Measurements from ENCODE around the gene OR6S1.

OR6S1 gene

DNA sequence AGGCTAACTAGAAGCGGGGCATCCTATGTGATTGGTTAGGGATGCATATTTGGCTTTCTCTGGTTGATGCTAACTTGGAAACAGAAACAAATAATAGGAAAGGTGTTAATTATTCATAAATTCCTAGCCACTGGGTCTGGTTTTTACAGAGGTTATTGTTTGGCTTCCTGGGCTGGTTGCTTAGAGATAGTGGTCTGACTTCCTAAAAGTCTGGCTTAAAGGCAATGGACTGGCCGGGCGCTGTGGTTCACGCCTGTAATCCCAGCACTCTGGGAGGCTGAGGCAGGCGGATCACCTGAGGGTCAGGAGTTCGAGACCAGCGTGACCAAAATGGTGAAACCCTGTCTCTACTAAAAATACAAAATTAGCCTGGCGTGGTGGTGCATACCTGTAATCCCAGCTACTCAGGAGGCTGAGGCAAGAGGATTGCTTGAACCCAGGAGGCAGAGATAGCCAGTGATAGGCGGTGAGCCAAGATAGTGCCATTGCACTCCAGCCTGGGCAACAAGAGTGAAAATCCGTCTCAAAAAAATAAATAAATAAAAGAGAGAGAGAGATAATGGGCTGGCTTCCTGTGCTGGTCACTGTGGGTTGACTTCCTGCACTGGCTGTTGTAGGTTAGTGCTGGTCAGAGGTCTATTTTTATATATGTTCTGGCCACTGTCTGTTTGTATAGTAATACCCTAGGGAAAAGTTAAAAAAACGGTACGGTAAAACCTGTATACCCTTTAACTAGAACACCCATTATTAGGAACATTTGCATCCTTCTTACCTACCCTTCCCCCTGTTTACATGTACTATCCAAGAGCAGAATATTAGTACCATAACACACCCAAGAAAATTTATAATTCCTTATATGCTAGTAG lies 24.1 kb downstream of the OR6S1 start:
- no peak overlapping the region for H2AFZ ChIP-seq (ENCODE audit: low read length, unreplicated experiment)
- no peak overlapping the region for H3K4me3 ChIP-seq (ENCODE audit: low read depth, low read length)
- H3K79me2 ChIP-seq (ENCODE audit: control insufficient read depth, insufficient read depth, low read length, unreplicated experiment) = no peaks in the 10 kb centered on the region
- H3K4me1 ChIP-seq (ENCODE audit: control insufficient read depth, insufficient read depth, low read length, unreplicated experiment) = peaks cover 8% of the 10 kb centered on the region
- no peaks in the 10 kb centered on the region for H3K27me3 ChIP-seq (ENCODE audit: insufficient read depth, low read length)
- no peak overlapping the region for H3K27ac ChIP-seq (ENCODE audit: low read depth, low read length)
- H3K36me3 ChIP-seq (ENCODE audit: insufficient read depth, low read length) = no peaks in the 10 kb centered on the region

- Histone ChIP-seq H3K27me3 (ENCODE audit: insufficient read depth, low read length) (no peaks in the 10 kb centered on the region; the same call in 1 of the 2 replicates), H3K27ac (ENCODE audit: low read depth, low read length) (no peak overlapping the region), H3K36me3 (ENCODE audit: insufficient read depth, low read length) (no peaks in the 10 kb centered on the region), H3K4me1 (ENCODE audit: control insufficient read depth, insufficient read depth, low read length, unreplicated experiment) (peaks cover 8% of the 10 kb centered on the region), H3K79me2 (ENCODE audit: control insufficient read depth, insufficient read depth, low read length, unreplicated experiment) (no peaks in the 10 kb centered on the region), H2AFZ (ENCODE audit: low read length, unreplicated experiment) (no peak overlapping the region), H3K4me3 (ENCODE audit: low read depth, low read length) (no peak overlapping the region)
Measured at GRCh38 chr14:20615996-20616395, 25.5 kb downstream of the OR6S1 start.

GRCh38 chr14:20614038-20614840 lies 27.3 kb downstream of the OR6S1 start:
- Histone ChIP-seq H3K4me3 (ENCODE audit: low read depth, low read length) (peak overlapping the region; percentile 80), H3K36me3 (ENCODE audit: insufficient read depth, low read length) (no peaks in the 10 kb centered on the region), H3K79me2 (ENCODE audit: control insufficient read depth, insufficient read depth, low read length, unreplicated experiment) (no peaks in the 10 kb centered on the region), H3K27ac (ENCODE audit: low read depth, low read length) (peak overlapping the region; percentile 68), H3K4me1 (ENCODE audit: control insufficient read depth, insufficient read depth, low read length, unreplicated experiment) (peaks cover 14% of the 10 kb centered on the region), H3K27me3 (ENCODE audit: insufficient read depth, low read length) (no peaks in the 10 kb centered on the region; the same call in 1 of the 2 replicates), H2AFZ (ENCODE audit: low read length, unreplicated experiment) (peak overlapping the region; percentile 94)

DNA sequence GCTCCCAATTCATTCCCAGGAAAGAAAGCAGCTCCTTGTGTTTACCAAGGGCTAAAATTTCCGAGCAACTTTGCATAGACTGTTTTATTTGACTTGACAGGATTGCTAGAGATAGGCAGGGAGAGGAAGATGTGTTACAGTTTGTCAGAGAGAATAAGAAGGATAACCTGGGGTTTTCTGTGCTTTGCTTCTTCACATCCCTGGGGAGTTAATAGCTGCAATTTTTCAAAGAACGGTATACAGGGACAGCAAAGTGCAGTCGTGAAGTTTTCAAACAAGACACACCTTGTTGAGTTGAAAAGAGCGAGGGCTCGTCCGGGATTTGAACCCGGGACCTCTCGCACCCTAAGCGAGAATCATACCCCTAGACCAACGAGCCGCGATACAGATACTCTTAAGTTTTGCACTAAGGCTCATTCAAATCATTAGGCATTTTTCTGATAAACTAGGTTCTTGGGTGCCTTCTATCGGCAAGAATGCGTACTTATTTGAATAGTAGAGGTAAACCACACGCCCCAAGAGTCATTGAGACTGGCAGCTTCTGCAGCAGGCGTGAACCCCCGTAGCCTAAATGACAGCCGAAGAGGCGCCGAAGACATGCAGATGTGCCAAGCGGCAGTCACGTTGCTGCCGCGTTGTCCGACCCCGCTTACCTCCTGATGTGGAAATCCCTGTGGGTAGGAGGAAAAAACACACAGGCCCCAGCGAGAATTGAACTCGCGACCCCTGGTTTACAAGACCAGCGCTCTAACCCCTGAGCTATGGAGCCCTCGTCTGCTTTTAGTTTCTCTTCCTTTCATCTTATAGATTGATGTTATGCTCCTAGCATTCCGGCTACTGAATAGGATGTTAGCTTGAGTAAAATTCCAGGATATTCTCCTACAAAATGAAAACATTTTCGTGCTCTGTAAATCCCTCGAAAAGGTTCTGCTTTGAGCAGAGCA lies 28.1 kb downstream of the OR6S1 start:
- Histone ChIP-seq H3K79me2 (ENCODE audit: control insufficient read depth, insufficient read depth, low read length, unreplicated experiment) (no peaks in the 10 kb centered on the region), H3K4me1 (ENCODE audit: control insufficient read depth, insufficient read depth, low read length, unreplicated experiment) (peaks cover 14% of the 10 kb centered on the region), H3K4me3 (ENCODE audit: low read depth, low read length) (peak overlapping the region; percentile 80), H3K27ac (ENCODE audit: low read depth, low read length) (peak overlapping the region; percentile 68), H3K36me3 (ENCODE audit: insufficient read depth, low read length) (no peaks in the 10 kb centered on the region), H2AFZ (ENCODE audit: low read length, unreplicated experiment) (peak overlapping the region; percentile 94), H3K27me3 (ENCODE audit: insufficient read depth, low read length) (no peaks in the 10 kb centered on the region; the same call in 1 of the 2 replicates)

- H3K27me3 ChIP-seq (ENCODE audit: insufficient read depth, low read length) = no peaks in the 10 kb centered on the region; the same call in 1 of the 2 replicates
- no peak overlapping the region for H3K4me3 ChIP-seq (ENCODE audit: low read depth, low read length)
- peaks cover 14% of the 10 kb centered on the region for H3K4me1 ChIP-seq (ENCODE audit: control insufficient read depth, insufficient read depth, low read length, unreplicated experiment)
- H3K36me3 ChIP-seq (ENCODE audit: insufficient read depth, low read length) = no peaks in the 10 kb centered on the region
- no peak overlapping the region for H3K27ac ChIP-seq (ENCODE audit: low read depth, low read length)
- no peak overlapping the region for H2AFZ ChIP-seq (ENCODE audit: low read length, unreplicated experiment)
- H3K79me2 ChIP-seq (ENCODE audit: control insufficient read depth, insufficient read depth, low read length, unreplicated experiment) = no peaks in the 10 kb centered on the region
Measured at GRCh38 chr14:20612403-20612802, 29.1 kb downstream of the OR6S1 start.

- no peaks in the 10 kb centered on the region for H3K36me3 ChIP-seq (ENCODE audit: insufficient read depth, low read length)
- H3K27me3 ChIP-seq (ENCODE audit: insufficient read depth, low read length) = no peaks in the 10 kb centered on the region; the same call in 1 of the 2 replicates
- H3K4me3 ChIP-seq (ENCODE audit: low read depth, low read length) = no peak overlapping the region
- no peak overlapping the region for H2AFZ ChIP-seq (ENCODE audit: low read length, unreplicated experiment)
- H3K79me2 ChIP-seq (ENCODE audit: control insufficient read depth, insufficient read depth, low read length, unreplicated experiment) = no peaks in the 10 kb centered on the region
- no peak overlapping the region for H3K27ac ChIP-seq (ENCODE audit: low read depth, low read length)
- peaks cover 18% of the 10 kb centered on the region for H3K4me1 ChIP-seq (ENCODE audit: control insufficient read depth, insufficient read depth, low read length, unreplicated experiment)
Measured at GRCh38 chr14:20611277-20611676, 30.2 kb downstream of the OR6S1 start.

DNA sequence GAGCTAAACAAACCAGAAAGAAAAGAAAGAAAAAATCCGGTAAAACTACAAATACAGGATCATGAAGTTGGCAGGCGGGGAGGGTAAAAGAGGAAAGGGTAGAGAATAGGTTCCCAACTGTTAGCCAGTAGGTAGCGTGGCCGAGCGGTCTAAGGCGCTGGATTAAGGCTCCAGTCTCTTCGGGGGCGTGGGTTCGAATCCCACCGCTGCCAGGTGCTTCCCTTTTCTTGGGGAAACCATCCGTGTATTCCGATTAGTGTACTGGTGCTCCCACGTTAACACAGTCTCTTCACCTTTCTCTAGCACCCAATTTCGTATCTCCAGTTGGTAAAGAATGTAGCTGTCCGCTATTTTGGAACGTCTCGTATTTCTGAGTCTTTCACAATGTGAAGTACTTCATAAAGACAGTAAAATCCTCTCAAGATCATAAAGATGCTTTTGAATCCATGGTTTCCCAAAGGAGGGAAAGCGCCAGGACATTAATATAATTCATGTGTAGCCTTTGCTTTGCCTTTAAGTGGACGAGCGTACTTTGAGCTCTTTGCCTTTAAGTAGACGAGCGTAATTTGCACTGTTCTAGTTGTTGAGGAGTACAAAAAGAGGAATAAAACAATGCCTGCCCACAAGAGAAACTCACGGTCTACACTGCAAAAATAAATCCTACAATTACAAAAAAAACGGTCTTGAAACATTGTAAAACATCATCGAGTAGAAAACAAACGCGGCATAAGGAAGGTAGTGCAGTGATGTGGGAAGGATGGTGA lies 31.3 kb downstream of the OR6S1 start:
- H3K79me2 ChIP-seq (ENCODE audit: control insufficient read depth, insufficient read depth, low read length, unreplicated experiment) = no peaks in the 10 kb centered on the region
- H2AFZ ChIP-seq (ENCODE audit: low read length, unreplicated experiment) = peak overlapping the region; percentile 96
- no peaks in the 10 kb centered on the region for H3K36me3 ChIP-seq (ENCODE audit: insufficient read depth, low read length)
- peaks cover 18% of the 10 kb centered on the region for H3K4me1 ChIP-seq (ENCODE audit: control insufficient read depth, insufficient read depth, low read length, unreplicated experiment)
- no peak overlapping the region for H3K27ac ChIP-seq (ENCODE audit: low read depth, low read length)
- H3K27me3 ChIP-seq (ENCODE audit: insufficient read depth, low read length) = no peaks in the 10 kb centered on the region; the same call in 1 of the 2 replicates
- H3K4me3 ChIP-seq (ENCODE audit: low read depth, low read length) = peak overlapping the region; percentile 97

DNA sequence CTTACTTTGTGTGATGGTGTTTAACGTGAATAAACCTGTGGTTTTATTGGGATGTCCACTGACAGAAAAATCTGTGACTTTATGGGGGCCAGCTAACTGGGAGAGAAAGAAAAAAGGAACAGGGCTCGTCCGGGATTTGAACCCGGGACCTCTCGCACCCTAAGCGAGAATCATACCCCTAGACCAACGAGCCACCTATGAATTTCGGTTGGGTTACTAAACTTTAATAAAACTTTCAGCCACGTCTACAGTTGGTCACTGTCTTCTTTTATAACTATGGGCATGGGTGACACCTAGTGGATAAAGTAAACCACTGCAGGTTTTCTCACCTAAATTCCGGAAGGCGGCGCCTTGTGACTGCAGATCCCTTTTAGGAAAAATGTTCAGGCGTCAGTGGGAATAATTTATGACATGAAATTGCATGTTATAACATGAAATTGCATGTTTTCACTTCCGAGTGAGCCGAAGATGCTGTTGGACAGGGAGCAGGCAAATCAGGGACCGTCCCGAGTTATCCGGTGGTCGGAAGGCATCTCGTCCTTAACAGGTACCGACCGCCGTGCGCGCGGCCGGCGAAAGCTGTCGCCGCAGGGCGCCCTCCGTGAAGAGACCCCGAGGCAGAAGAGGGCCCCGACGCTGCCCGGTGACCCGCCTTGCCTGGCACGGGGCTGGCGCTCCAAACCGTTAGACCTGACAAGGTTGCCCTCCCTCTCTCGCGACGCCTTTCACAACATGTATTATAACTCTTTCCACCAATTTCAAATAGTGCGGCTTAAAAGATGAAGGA lies 32.1 kb downstream of the OR6S1 start:
- Histone ChIP-seq H2AFZ (ENCODE audit: low read length, unreplicated experiment) (peak overlapping the region; percentile 96), H3K79me2 (ENCODE audit: control insufficient read depth, insufficient read depth, low read length, unreplicated experiment) (no peaks in the 10 kb centered on the region), H3K27ac (ENCODE audit: low read depth, low read length) (no peak overlapping the region), H3K4me1 (ENCODE audit: control insufficient read depth, insufficient read depth, low read length, unreplicated experiment) (peaks cover 11% of the 10 kb centered on the region), H3K27me3 (ENCODE audit: insufficient read depth, low read length) (no peaks in the 10 kb centered on the region; the same call in 1 of the 2 replicates), H3K36me3 (ENCODE audit: insufficient read depth, low read length) (no peaks in the 10 kb centered on the region), H3K4me3 (ENCODE audit: low read depth, low read length) (peak overlapping the region; percentile 97)

Data from ACC112 (cell line).